H9 (cell line): Measurements from ENCODE around the gene SRSF7. TPM values are rescaled to one million over a fixed set of nuclear protein-coding genes. Genes with fewer than 3 reads are reported as not detected.
"Not testable (repeated sequence)": the region's sequence is repeated elsewhere in the genome, so short reads cannot be mapped to it uniquely, and the experiment has no call there.

ENCODE experiments used
- DNase-seq: peaks from one replicate; pipeline ENCODE4 v3.0.0-alpha.2; 2017
- H2AFZ ChIP-seq: one replicate; pipeline ENCODE4 v1.6.1; 2013; ENCODE audit warnings: mild to moderate bottlenecking, low read length, control low read depth, moderate library complexity
- H2AK5ac ChIP-seq: 2 replicates; pipeline ENCODE4 v1.6.1; 2013; ENCODE audit warnings: low read length, control low read depth, mixed read lengths; ENCODE audit not compliant: insufficient read length
- H2BK120ac ChIP-seq: one replicate; pipeline ENCODE4 v1.6.1; 2013; ENCODE audit warnings: low read depth, mild to moderate bottlenecking, low read length, control low read depth, inconsistent platforms; ENCODE audit not compliant: poor library complexity, severe bottlenecking
- H2BK12ac ChIP-seq: 2 replicates; pipeline ENCODE4 v1.6.1; 2013; ENCODE audit warnings: low read length, control low read depth, mixed read lengths, low read depth; ENCODE audit not compliant: insufficient read length
- H2BK15ac ChIP-seq: 2 replicates; pipeline ENCODE4 v1.6.1; 2013; ENCODE audit warnings: low read depth, low read length, control low read depth
- H2BK20ac ChIP-seq: one replicate; pipeline ENCODE4 v1.6.1; 2013; ENCODE audit warnings: low read depth, mild to moderate bottlenecking, low read length, control low read depth, inconsistent platforms; ENCODE audit not compliant: poor library complexity, severe bottlenecking
- H2BK5ac ChIP-seq: 2 replicates; pipeline ENCODE4 v1.6.1; 2013; ENCODE audit warnings: low read length, control low read depth, mixed read lengths; ENCODE audit not compliant: insufficient read length
- H3K14ac ChIP-seq: 2 replicates; pipeline ENCODE4 v1.6.1; 2013; ENCODE audit warnings: low read length, control low read depth; ENCODE audit not compliant: insufficient read depth
- H3K18ac ChIP-seq: 2 replicates; pipeline ENCODE4 v1.6.1; 2013; ENCODE audit warnings: low read depth, mild to moderate bottlenecking, mixed read lengths, low read length, control low read depth; ENCODE audit not compliant: insufficient read length
- H3K23ac ChIP-seq: 2 replicates; pipeline ENCODE4 v1.6.1; 2013; ENCODE audit warnings: low read length, control low read depth, mixed read lengths, low read depth; ENCODE audit not compliant: insufficient read length
- H3K23me2 ChIP-seq: 2 replicates; pipeline ENCODE4 v1.6.1; 2013; ENCODE audit warnings: low read depth, mild to moderate bottlenecking, mixed read lengths, low read length, control low read depth; ENCODE audit not compliant: insufficient read length, poor library complexity, severe bottlenecking
- H3K27ac ChIP-seq: 2 replicates; pipeline ENCODE4 v1.5.1; 2013; ENCODE audit warnings: low read length, control low read depth, mixed read lengths, low read depth; ENCODE audit not compliant: insufficient read length
- H3K27me3 ChIP-seq: 2 replicates; pipeline ENCODE4 v1.6.1; 2013; ENCODE audit warnings: low read length, control low read depth, inconsistent platforms; ENCODE audit not compliant: insufficient read depth
- H3K4ac ChIP-seq: 2 replicates; pipeline ENCODE4 v1.6.1; 2013; ENCODE audit warnings: low read depth, mild to moderate bottlenecking, control low read depth, inconsistent platforms, low read length, moderate library complexity
- H3K4me1 ChIP-seq: 2 replicates; pipeline ENCODE4 v1.6.1; 2013; ENCODE audit warnings: low read length, control low read depth, inconsistent platforms; ENCODE audit not compliant: insufficient read depth
- H3K4me2 ChIP-seq: 2 replicates; pipeline ENCODE4 v1.6.1; 2013; ENCODE audit warnings: low read length, control low read depth, mixed read lengths; ENCODE audit not compliant: insufficient read length, insufficient read depth
- H3K56ac ChIP-seq: 2 replicates; pipeline ENCODE4 v1.6.1; 2013; ENCODE audit warnings: low read depth, mild to moderate bottlenecking, mixed read lengths, low read length, control low read depth; ENCODE audit not compliant: insufficient read length
- H3K79me1 ChIP-seq: 2 replicates; pipeline ENCODE4 v1.6.1; 2013; ENCODE audit warnings: low read depth, mild to moderate bottlenecking, moderate library complexity, low read length, control low read depth, inconsistent platforms; ENCODE audit not compliant: insufficient read depth, poor library complexity, severe bottlenecking
- H3K79me2 ChIP-seq: 2 replicates; pipeline ENCODE4 v1.6.1; 2013; ENCODE audit warnings: low read length, control low read depth, inconsistent platforms; ENCODE audit not compliant: insufficient read depth
- H3K9ac ChIP-seq: 2 replicates; pipeline ENCODE4 v1.6.1; 2013; ENCODE audit warnings: low read length, control low read depth, mixed read lengths; ENCODE audit not compliant: insufficient read length; ENCODE audit errors: extremely low read depth
- H3K9me3 ChIP-seq: one replicate; pipeline ENCODE4 v1.6.1; 2013; ENCODE audit warnings: low read depth, low read length, inconsistent platforms; ENCODE audit not compliant: control insufficient read depth
- H3T11ph ChIP-seq: one replicate; pipeline ENCODE4 v1.6.1; 2013; ENCODE audit warnings: mild to moderate bottlenecking, low read length, control low read depth, inconsistent platforms
- H4K20me1 ChIP-seq: one replicate; pipeline ENCODE4 v1.6.1; 2013; ENCODE audit not compliant: control insufficient read depth, insufficient read length, insufficient read depth
- H4K5ac ChIP-seq: 2 replicates; pipeline ENCODE4 v1.6.1; 2013; ENCODE audit warnings: low read depth, mild to moderate bottlenecking, mixed read lengths, low read length, control low read depth; ENCODE audit not compliant: insufficient read length
- H4K8ac ChIP-seq: replicated peaks from 2 replicates; pipeline ENCODE4 v1.6.1; 2013; ENCODE audit warnings: low read length, control low read depth, mixed read lengths, low read depth; ENCODE audit not compliant: insufficient read length
- H4K91ac ChIP-seq: 2 replicates; pipeline ENCODE4 v1.6.1; 2013; ENCODE audit warnings: low read depth, mild to moderate bottlenecking, moderate library complexity, mixed read lengths, low read length, control low read depth; ENCODE audit not compliant: insufficient read length
- H3K27ac Mint-ChIP-seq, 3 experiments: 2 replicates in 2 of 3; 3 replicates in 1 of 3; pipeline ENCODE4 v1.8.0; 2020 to 2021; ENCODE audit warnings: mixed read lengths in 3 of 3, mild to moderate bottlenecking in 1 of 3, moderate library complexity in 1 of 3
- H3K27me3 Mint-ChIP-seq: 2 replicates; pipeline ENCODE4 v1.8.0; 2021; ENCODE audit warnings: low read depth, mild to moderate bottlenecking, moderate library complexity, mixed read lengths
- H3K36me3 Mint-ChIP-seq, 3 experiments: 2 replicates in 2 of 3; 3 replicates in 1 of 3; pipeline ENCODE4 v1.8.0; 2020 to 2021; ENCODE audit warnings: low read depth in 3 of 3, mixed read lengths in 3 of 3; ENCODE audit not compliant: insufficient read depth in 1 of 3
- H3K4me1 Mint-ChIP-seq, 2 experiments: 2 replicates each; pipeline ENCODE4 v1.8.0; 2020; ENCODE audit warnings: mixed read lengths in 2 of 2
- H3K4me3 Mint-ChIP-seq, 2 experiments: 2 replicates in 1 of 2; 3 replicates in 1 of 2; pipeline ENCODE4 v1.8.0; 2020 to 2021; ENCODE audit warnings: mild to moderate bottlenecking in 2 of 2, mixed read lengths in 2 of 2, moderate library complexity in 1 of 2
- H3K9me3 Mint-ChIP-seq, 2 experiments: 2 replicates in 1 of 2; 3 replicates in 1 of 2; pipeline ENCODE4 v1.8.0; 2020; ENCODE audit warnings: mild to moderate bottlenecking in 2 of 2, mixed read lengths in 2 of 2, moderate library complexity in 1 of 2
- CTCF ChIP-seq: fragments of 200-600 bp; sonication (generic); conservative IDR thresholded peaks from 3 replicates; pipeline ENCODE4 v1.8.0; 2021; ENCODE audit warnings: antibody characterized with exemption, mild to moderate bottlenecking
- WGBS: extraction: QIAGEN DNeasy Blood & Tissue Kit; methylation state at CpG from one replicate; pipeline ENCODE4 v1.1.7; 2013; ENCODE audit warnings: missing lambda C conversion rate, low lambda C conversion rate, mixed read lengths; ENCODE audit not compliant: insufficient read length; ENCODE audit errors: extremely low coverage; 5-methylcytosine and 5-hydroxymethylcytosine counted together
- total RNA-seq: library from RNA; stranded (reverse); gene quantifications from 2 replicates; pipeline ENCODE4 v1.2.1, GENCODE V29; 2021

Gene SRSF7
- total RNA-seq, 1 experiment from 2014 or later = 576 TPM

- Histone ChIP-seq H3K18ac (no peak overlapping the region), H2AK5ac (no peak overlapping the region), H4K5ac (no peak overlapping the region), H3K4ac (no peak overlapping the region), H3T11ph (no peak overlapping the region), H2BK120ac (no peak overlapping the region), H2BK20ac (no peak overlapping the region), H4K20me1 (no peaks in the 10 kb centered on the region), H3K23ac (no peak overlapping the region), H2AFZ (no peak overlapping the region), H3K4me1 (peaks cover 7% of the 10 kb centered on the region; the same call in 1 of the 2 replicates), H3K23me2 (no peaks in the 10 kb centered on the region), H3K79me1 (no peaks in the 10 kb centered on the region), H3K4me2 (no peak overlapping the region), H4K8ac (no peak overlapping the region), H2BK5ac (no peak overlapping the region), H3K9ac (no peak overlapping the region), H4K91ac (no peak overlapping the region), H2BK15ac (no peak overlapping the region), H3K27me3 (no peaks in the 10 kb centered on the region), H3K27ac (no peak overlapping the region), H2BK12ac (no peak overlapping the region), H3K9me3 (no peaks in the 10 kb centered on the region), H3K56ac (no peak overlapping the region), H3K79me2 (no peaks in the 10 kb centered on the region), H3K14ac (no peak overlapping the region)
- Mint-ChIP-seq H3K27ac (peak overlapping the region; percentile 80 to 85 (median 85); a peak in 6 of 7 replicates), H3K36me3 (peaks cover 32 to 59% (median 45%) of the 10 kb centered on the region in 3 experiments), H3K4me1 (peaks cover 7 to 13% of the 10 kb centered on the region in 2 experiments), H3K27me3 (no peaks in the 10 kb centered on the region), H3K9me3 (peaks cover 8 to 9% of the 10 kb centered on the region in 2 experiments), H3K4me3 (peak overlapping the region in 1 of 2 experiments; percentile 12; a peak in 1 of 5 replicates)
- TF ChIP-seq CTCF = no peak
- WGBS = no CpG with 5 or more reads among the region's 3 CpGs
- no peak for DNase-seq
Observed at GRCh38 chr2:38737925-38738324, 13.2 kb downstream of the SRSF7 start.

DNA sequence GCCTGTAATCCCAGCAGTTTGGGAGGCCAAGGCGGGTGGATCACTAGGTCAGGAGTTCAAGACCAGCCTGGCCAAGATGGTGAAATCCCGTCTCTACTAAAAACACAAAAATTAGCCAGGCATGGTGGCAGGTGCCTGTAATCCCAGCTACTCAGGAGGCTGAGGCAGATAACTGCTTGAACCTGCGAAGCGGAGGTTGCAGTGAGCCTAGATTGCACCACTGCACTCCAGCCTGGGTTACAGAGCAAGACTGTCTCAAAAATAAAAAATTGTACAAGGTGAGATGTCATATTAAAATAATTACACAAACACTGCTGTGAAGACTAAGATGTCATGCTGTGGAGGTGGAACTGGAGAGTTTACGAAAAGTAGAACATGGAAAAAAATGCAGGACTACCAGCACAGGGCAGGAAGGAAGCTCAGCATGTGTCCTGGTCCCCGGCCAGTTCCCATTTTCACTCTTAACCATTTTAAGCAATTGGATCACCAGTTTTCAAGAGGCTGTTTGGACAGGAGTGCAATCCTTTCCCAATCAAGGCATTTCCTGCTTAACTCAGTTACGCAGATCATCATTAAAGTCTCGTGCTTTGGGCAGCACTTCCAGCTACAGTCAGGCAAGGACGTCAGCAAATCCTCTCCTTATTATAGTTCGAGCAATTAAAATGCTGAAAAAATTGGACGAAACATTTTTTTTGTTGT, 14.0 kb downstream of the SRSF7 start:
- H3K4me2 ChIP-seq = peak overlapping the region; percentile 20
- H2BK15ac ChIP-seq, H2BK12ac ChIP-seq, H4K20me1 ChIP-seq, H3T11ph ChIP-seq, H3K23me2 ChIP-seq, H3K9me3 ChIP-seq, H4K91ac ChIP-seq, H3K9ac ChIP-seq, H3K9me3 Mint-ChIP-seq, H2AFZ ChIP-seq, H2BK5ac ChIP-seq, H3K27ac ChIP-seq, H3K4me3 Mint-ChIP-seq, H3K14ac ChIP-seq, H2AK5ac ChIP-seq, H2BK120ac ChIP-seq, H3K79me1 ChIP-seq, H3K4me1 ChIP-seq, H3K18ac ChIP-seq, H3K79me2 ChIP-seq, H3K23ac ChIP-seq, H2BK20ac ChIP-seq, H3K56ac ChIP-seq, H3K4ac ChIP-seq, DNase-seq, H3K27me3 Mint-ChIP-seq, H4K5ac ChIP-seq, H4K8ac ChIP-seq, H3K27me3 ChIP-seq: not testable (repeated sequence)
- peak overlapping the region; percentile 53 to 85 (median 72); a peak in 6 of 7 replicates for H3K27ac Mint-ChIP-seq
- H3K36me3 Mint-ChIP-seq = peaks cover 30 to 52% (median 45%) of the 10 kb centered on the region in 3 experiments
- H3K4me1 Mint-ChIP-seq = peaks cover 7 to 13% of the 10 kb centered on the region in 2 experiments
- no CpG with 5 or more reads among the region's 11 CpGs for WGBS
